GM20000 (cell line): ENCODE measurements around the gene CCN5.
"Not testable (repeated sequence)": the region's sequence is repeated elsewhere in the genome, so short reads cannot be mapped to it uniquely, and the experiment has no call there.

Experiments
- DNase-seq: peaks from one replicate; pipeline ENCODE4 v3.0.0; 2012; ENCODE audit warnings: low spot score
- CTCF ChIP-seq: IDR thresholded peaks from 2 replicates; pipeline ENCODE4 v1.5.1; 2012; ENCODE audit warnings: mild to moderate bottlenecking, control low read depth; ENCODE audit errors: extremely low read depth, missing control alignments

The CCN5 gene

GRCh38 chr20:44691424-44692423, 23.4 kb upstream of the CCN5 start:
- TF ChIP-seq CTCF = no peak
- no peak for DNase-seq

GRCh38 chr20:44692932-44693480, 22.2 kb upstream of the CCN5 start:
- DNase-seq = no peak
- TF ChIP-seq CTCF = no peak

GRCh38 chr20:44693627-44694026, 21.5 kb upstream of the CCN5 start:
- DNase-seq = no peak
- no peak for TF ChIP-seq CTCF

- no peak for TF ChIP-seq CTCF
Measured at GRCh38 chr20:44694159-44694558, 21.0 kb upstream of the CCN5 start.

GRCh38 chr20:44695295-44695673, 19.9 kb upstream of the CCN5 start:
- no peak for DNase-seq
- no peak for TF ChIP-seq CTCF

More at GRCh38 chr20:44694159-44694558, 21.0 kb upstream of the CCN5 start:
- no peak for DNase-seq

GRCh38 chr20:44695674-44696300, 19.4 kb upstream of the CCN5 start:
- no peak for TF ChIP-seq CTCF

GRCh38 chr20:44696315-44696714, 18.9 kb upstream of the CCN5 start:
- TF ChIP-seq CTCF = no peak
- no peak for DNase-seq

More at GRCh38 chr20:44695674-44696300, 19.4 kb upstream of the CCN5 start:
- no peak for DNase-seq

GRCh38 chr20:44697041-44697440, 18.1 kb upstream of the CCN5 start:
- DNase-seq = not testable (repeated sequence)
